GM18526 (cell line): ENCODE data around the gene PALMD.

ENCODE experiments used
- POLR2A ChIP-seq: IDR thresholded peaks from 3 replicates; pipeline ENCODE4 v1.6.1; 2011; ENCODE audit not compliant: insufficient read length; ENCODE audit errors: extremely low read depth

Gene PALMD

GRCh38 chr1:99645699-99646531, at the start of gene PALMD:
PALMD (plus strand) TSS chr1:99646113; CDS start chr1:99646318, 205 bp downstream.
- no peak for TF ChIP-seq POLR2A

GRCh38 chr1:99598738-99599411, 47.0 kb upstream of the PALMD start:
- TF ChIP-seq POLR2A = no peak

DNA sequence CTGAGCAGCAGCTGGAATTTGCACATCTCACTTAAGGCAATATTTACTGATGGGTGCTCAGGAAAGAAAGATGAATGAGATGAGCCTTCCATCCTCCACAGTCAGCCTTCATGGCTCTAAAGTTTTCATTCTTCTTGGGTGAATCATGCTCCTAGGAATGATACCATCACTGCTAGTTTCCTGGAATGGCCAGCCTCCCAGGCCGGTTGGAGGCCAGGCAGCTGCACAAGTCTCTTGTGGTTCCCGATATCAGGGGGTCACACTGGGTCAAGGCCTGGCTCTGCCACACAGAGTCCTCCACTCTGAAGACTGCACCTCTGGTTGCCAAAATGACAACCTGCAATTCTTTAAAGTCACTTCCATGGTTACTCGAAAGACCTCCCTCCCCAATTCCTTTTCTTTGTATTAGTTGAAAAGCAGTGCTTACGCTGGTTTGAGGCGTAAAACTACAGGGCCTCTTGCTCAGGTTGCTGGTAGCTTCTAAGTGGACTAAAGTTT, 46.2 kb upstream of the PALMD start:
- no peak for TF ChIP-seq POLR2A

DNA sequence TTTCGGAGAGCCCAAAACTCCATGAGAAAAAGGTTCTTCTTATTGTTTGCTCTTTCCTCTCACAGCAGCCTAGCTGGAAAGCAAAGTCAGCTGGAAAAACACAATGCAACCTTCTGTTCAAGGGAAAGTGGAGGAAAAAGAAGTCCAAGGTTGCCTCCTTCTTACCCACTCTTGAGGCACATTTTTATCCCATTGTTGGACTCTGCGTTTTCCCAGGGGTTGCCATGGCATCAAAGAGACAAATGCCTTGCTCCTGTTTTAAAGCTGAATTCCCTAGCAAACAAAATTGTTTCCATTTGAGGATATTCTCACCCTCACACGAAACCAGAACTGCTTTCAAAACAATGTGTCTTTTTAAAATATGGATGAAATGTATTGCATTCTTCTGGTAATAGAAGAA, 45.1 kb upstream of the PALMD start:
- no peak for TF ChIP-seq POLR2A

GRCh38 chr1:99601208-99601607, 44.7 kb upstream of the PALMD start:
- TF ChIP-seq POLR2A = no peak

- no peak for TF ChIP-seq POLR2A
Measured at GRCh38 chr1:99601709-99602403, 44.1 kb upstream of the PALMD start.

GRCh38 chr1:99602404-99602969, 43.4 kb upstream of the PALMD start:
- TF ChIP-seq POLR2A = no peak

GRCh38 chr1:99603699-99604560, 42.0 kb upstream of the PALMD start:
- TF ChIP-seq POLR2A = no peak

GRCh38 chr1:99606306-99606705, 39.6 kb upstream of the PALMD start:
- TF ChIP-seq POLR2A = no peak

GRCh38 chr1:99607590-99607989, 38.3 kb upstream of the PALMD start:
- no peak for TF ChIP-seq POLR2A

- TF ChIP-seq POLR2A = no peak
Measured at GRCh38 chr1:99608058-99608457, 37.9 kb upstream of the PALMD start.

DNA sequence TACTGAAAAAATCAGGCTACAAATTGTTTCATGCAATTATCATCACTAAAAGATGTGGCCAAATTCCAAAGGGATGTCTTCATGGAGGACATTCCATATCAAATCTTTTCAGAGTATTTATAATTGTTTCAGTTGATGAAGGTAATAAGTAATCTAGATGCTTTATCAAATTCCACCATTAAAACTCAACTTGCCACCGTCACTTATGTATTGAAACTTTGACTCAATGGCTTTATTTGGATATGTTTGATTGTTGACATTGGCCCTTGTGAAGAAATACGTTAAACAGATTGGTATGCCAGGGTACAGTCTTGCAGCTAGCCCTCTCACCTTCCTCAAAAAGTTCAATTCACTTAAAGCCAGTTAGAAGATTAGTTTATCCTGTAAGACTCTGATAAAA, 32.2 kb upstream of the PALMD start:
- no peak for TF ChIP-seq POLR2A

DNA sequence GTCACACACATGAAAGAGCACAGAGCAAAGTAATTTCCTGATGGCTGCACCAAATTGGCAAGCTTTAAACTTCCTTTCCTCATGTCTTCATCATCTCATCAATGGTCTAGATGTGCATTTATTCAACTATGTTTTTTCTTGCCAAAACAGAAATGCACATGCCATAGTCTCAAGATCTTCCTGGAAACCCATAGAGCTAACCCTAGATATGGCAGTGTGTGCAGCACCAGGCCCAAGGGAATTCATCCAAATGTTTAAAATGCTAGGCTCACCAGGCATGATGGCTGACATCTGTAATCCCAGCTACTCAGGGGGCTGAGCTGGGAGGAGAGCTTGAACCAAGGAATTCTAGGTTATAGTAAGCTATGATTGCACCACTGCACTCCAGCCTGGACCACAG, 31.2 kb upstream of the PALMD start:
- no peak for TF ChIP-seq POLR2A

- TF ChIP-seq POLR2A = no peak
Measured at GRCh38 chr1:99619583-99619982, 26.3 kb upstream of the PALMD start.
